ENCODE data around the gene TBXA2R. TPM values are rescaled to one million over a fixed set of nuclear protein-coding genes. Genes with fewer than 3 reads are reported as not detected.

Gene TBXA2R
- total and polyA plus RNA-seq, 2 experiments from 2014 or later: 0.42 to 0.73 TPM

DNA sequence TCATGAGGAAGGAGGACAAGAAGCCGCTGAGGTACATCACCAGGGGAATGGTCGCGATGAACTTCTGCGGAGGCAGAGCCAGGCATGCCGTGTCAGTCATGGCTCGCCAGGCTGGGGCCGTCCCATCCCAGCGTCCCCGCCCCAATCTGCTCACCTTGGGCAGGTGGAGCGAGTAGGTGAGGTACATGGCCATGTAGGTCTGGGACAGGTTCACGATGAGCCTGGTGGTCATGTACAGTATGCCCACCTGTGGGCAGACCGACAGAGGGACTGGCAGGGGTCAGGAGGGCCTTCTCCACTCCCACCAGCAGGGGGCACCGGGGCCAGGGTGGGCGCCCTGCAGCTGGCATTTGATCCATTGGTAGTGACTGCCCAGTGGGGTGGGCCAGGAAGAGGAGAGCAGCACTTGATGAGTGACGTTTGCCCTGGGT lies 59.4 kb downstream of the TBXA2R start:
- Histone ChIP-seq H3K27me3 (ENCODE audit: insufficient read depth) (no peaks in the 10 kb centered on the region), H3K4me1 (ENCODE audit: insufficient read depth) (no peaks in the 10 kb centered on the region), H2AFZ (no peak overlapping the region), H3K4me2 (no peak overlapping the region), H3K79me2 (replicated peaks; ENCODE audit: insufficient read depth) (no peaks in the 10 kb centered on the region), H3K27ac (ENCODE audit: low read depth) (no peak overlapping the region), H3K36me3 (ENCODE audit: insufficient read depth) (no peaks in the 10 kb centered on the region), H3F3A (replicated peaks; ENCODE audit: low read depth) (peaks cover 6% of the 10 kb centered on the region; the same call in 1 of the 2 replicates), H3K4me3 (no peak overlapping the region), H4K20me1 (replicated peaks; ENCODE audit: insufficient read depth) (peaks cover 7% of the 10 kb centered on the region), H3K9me2 (ENCODE audit: insufficient read depth) (no peaks in the 10 kb centered on the region)
- Mint-ChIP-seq H3K27me3 (ENCODE audit: insufficient read depth, low read depth, poor library complexity) (peaks cover 14% of the 10 kb centered on the region), H3K27ac (no peak overlapping the region), H3K4me1 (no peaks in the 10 kb centered on the region; the same call in 2 of the 3 replicates), H3K4me3 (no peak overlapping the region), H3K9me3 (no peaks in the 10 kb centered on the region), H3K36me3 (ENCODE audit: low read depth) (peaks cover 7% of the 10 kb centered on the region)
- ATAC-seq (peak; percentile 18), DNase-seq (ENCODE audit: low spot score) (no peak)
- TF ChIP-seq EZH2 (IDR thresholded peaks at IDR 0.05; ENCODE audit: low read depth, unreplicated experiment): no peak
- TF ChIP-seq, protein P1, sequence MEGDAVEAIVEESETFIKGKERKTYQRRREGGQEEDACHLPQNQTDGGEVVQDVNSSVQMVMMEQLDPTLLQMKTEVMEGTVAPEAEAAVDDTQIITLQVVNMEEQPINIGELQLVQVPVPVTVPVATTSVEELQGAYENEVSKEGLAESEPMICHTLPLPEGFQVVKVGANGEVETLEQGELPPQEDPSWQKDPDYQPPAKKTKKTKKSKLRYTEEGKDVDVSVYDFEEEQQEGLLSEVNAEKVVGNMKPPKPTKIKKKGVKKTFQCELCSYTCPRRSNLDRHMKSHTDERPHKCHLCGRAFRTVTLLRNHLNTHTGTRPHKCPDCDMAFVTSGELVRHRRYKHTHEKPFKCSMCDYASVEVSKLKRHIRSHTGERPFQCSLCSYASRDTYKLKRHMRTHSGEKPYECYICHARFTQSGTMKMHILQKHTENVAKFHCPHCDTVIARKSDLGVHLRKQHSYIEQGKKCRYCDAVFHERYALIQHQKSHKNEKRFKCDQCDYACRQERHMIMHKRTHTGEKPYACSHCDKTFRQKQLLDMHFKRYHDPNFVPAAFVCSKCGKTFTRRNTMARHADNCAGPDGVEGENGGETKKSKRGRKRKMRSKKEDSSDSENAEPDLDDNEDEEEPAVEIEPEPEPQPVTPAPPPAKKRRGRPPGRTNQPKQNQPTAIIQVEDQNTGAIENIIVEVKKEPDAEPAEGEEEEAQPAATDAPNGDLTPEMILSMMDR (conservative IDR thresholded peaks at IDR 0.05; ENCODE audit: low read depth in 2 of 2): peak; percentile 54 to 55
- no peak for TF ChIP-seq ZNF462 (CRISPR knock-in tag; IDR thresholded peaks at IDR 0.05)

DNA sequence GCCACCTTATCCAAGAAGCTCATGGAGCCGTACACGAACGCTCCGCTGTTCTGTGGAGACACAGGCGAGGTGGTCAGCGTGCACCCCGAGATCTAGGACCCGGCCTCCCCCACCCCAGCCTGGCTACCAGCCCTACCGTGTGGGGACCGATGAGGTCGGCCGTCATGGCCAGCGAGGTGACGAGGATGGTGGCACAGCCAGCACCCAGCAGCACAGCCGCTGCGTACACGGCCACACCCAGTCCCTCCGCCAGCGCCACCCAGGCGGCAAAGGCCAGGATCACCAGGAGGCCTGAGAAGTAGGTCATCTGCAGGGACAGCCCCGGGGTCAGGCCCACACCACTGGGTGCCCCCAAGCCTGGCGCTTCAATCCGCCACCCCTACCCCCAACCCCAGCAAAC lies 60.6 kb downstream of the TBXA2R start:
- DNase-seq (ENCODE audit: low spot score): no peak
- no peaks in the 10 kb centered on the region for H3K79me2 ChIP-seq (replicated peaks; ENCODE audit: insufficient read depth)
- no peak overlapping the region for H3K4me3 ChIP-seq
- no peak for TF ChIP-seq ZNF114 (CRISPR knock-in tag; IDR thresholded peaks at IDR 0.05)
- TF ChIP-seq EZH2 (IDR thresholded peaks at IDR 0.05; ENCODE audit: low read depth, unreplicated experiment): no peak
- no peak for TF ChIP-seq POLR2AphosphoS5 (IDR thresholded peaks at IDR 0.05; ENCODE audit: low read depth)
- TF ChIP-seq JUNB (IDR thresholded peaks at IDR 0.05; ENCODE audit: unreplicated experiment): no peak
- TF ChIP-seq NANOG (IDR thresholded peaks at IDR 0.05; ENCODE audit: borderline replicate concordance): no peak
- no peak for TF ChIP-seq STAT1 (IDR thresholded peaks at IDR 0.05; ENCODE audit: unreplicated experiment)

More for the DNA sequence above, 60.6 kb downstream of the TBXA2R start:
- Histone ChIP-seq H3K27me3 (ENCODE audit: insufficient read depth) (no peaks in the 10 kb centered on the region), H4K20me1 (replicated peaks; ENCODE audit: insufficient read depth) (peaks cover 7% of the 10 kb centered on the region), H3K9me2 (ENCODE audit: insufficient read depth) (no peaks in the 10 kb centered on the region), H3K4me1 (ENCODE audit: insufficient read depth) (no peaks in the 10 kb centered on the region), H3K27ac (ENCODE audit: low read depth) (no peak overlapping the region), H3K36me3 (ENCODE audit: insufficient read depth) (no peaks in the 10 kb centered on the region), H3F3A (replicated peaks; ENCODE audit: low read depth) (peaks cover 6% of the 10 kb centered on the region; the same call in 1 of the 2 replicates), H3K4me2 (no peak overlapping the region), H2AFZ (no peak overlapping the region)
- no peaks in the 10 kb centered on the region for H3K9me3 Mint-ChIP-seq
- H3K27ac Mint-ChIP-seq: no peak overlapping the region
- H3K4me1 Mint-ChIP-seq: no peaks in the 10 kb centered on the region; the same call in 2 of the 3 replicates
- H3K36me3 Mint-ChIP-seq (ENCODE audit: low read depth): peaks cover 7% of the 10 kb centered on the region
- no peak overlapping the region for H3K4me3 Mint-ChIP-seq
- ATAC-seq: no peak
- H3K27me3 Mint-ChIP-seq (ENCODE audit: insufficient read depth, low read depth, poor library complexity): peaks cover 14% of the 10 kb centered on the region

All from GM23338 (cell line).